HepG2 (cell line): ENCODE measurements around the gene ISLR2. TPM values are rescaled to one million over a fixed set of nuclear protein-coding genes. Genes with fewer than 3 reads are reported as not detected.

Experiments used
- ATAC-seq: fragments of 200-7000 bp; cut with Tn5 transposase; 3 replicates; pipeline ENCODE4 v1.9.1; 2020; ENCODE audit warnings: mild to moderate bottlenecking, moderate library complexity
- BruUV-seq: library from RNA; stranded (reverse); fragments of 400-500 nt; replicated peaks from 2 replicates; lab custom pipeline; 2021; lab: Mats Ljungman, UMichigan
- CTCF ChIA-PET: fragments of 300-600 bp; formaldehyde crosslinking; extraction: SDS; loops from one replicate; lab custom pipeline; 2021; ENCODE audit warnings: low total read pairs, inconsistent platforms, low intra/inter-chr PET ratio; lab: Yijun Ruan, JAX
- POLR2A ChIA-PET: fragments of 350-600 bp; sonication (Branson Sonifier 250); formaldehyde crosslinking; loops from one replicate; lab custom pipeline; 2020; ENCODE audit warnings: antibody characterized with exemption, inconsistent platforms; lab: Yijun Ruan, JAX
- DNase-seq: peaks from one replicate; pipeline ENCODE4 v3.0.0-alpha.2; 2015; ENCODE audit warnings: low spot score
- FAIRE-seq: peaks from 3 replicates; lab custom pipeline; 2011; peaks lifted over from hg19 to GRCh38; lab: Jason Lieb, UNC
- H2AFZ ChIP-seq: one replicate; pipeline ENCODE4 v1.6.1; 2011; ENCODE audit warnings: low read length, inconsistent platforms
- H3K27ac ChIP-seq: fragments of 300-600 bp; 3 replicates; pipeline ENCODE4 v1.8.0; 2011; ENCODE audit warnings: mixed run types, mild to moderate bottlenecking, mixed read lengths, low read length, inconsistent platforms; ENCODE audit not compliant: insufficient read depth; ENCODE audit errors: extremely low read length
- H3K27me3 ChIP-seq, 2 experiments: fragments of 200-600 bp in 1 of 2; 2 replicates in 1 of 2; 3 replicates in 1 of 2; pipeline versions ENCODE4 v1.6.0 to v1.8.0; 2011; ENCODE audit warnings: low read length in 2 of 2, mild to moderate bottlenecking in 2 of 2, moderate library complexity in 2 of 2, inconsistent platforms in 1 of 2; ENCODE audit not compliant: insufficient read depth in 2 of 2, control insufficient read depth in 1 of 2
- H3K36me3 ChIP-seq, 2 experiments: fragments of 200-600 bp in 1 of 2; replicated peaks in 1 of 2; 2 replicates in 1 of 2; 3 replicates in 1 of 2; pipeline versions ENCODE4 v1.5.1 to v1.8.0; 2011; ENCODE audit warnings: low read length in 2 of 2, inconsistent platforms in 1 of 2; ENCODE audit not compliant: insufficient read depth in 2 of 2, control insufficient read depth in 1 of 2
- H3K4me1 ChIP-seq: 2 replicates; pipeline ENCODE4 v1.5.1; 2012; ENCODE audit warnings: low read length, inconsistent platforms; ENCODE audit not compliant: insufficient read depth
- H3K4me2 ChIP-seq: 2 replicates; pipeline ENCODE4 v1.6.0; 2011; ENCODE audit warnings: low read depth, low read length, inconsistent platforms
- H3K4me3 ChIP-seq, 3 experiments: fragments of 200-600 bp in 1 of 3; sonication (generic), shearing (Covaris generic) in 1 of 3; replicated peaks in 1 of 3; 2 replicates each; pipeline ENCODE4 v1.5.1; 2011 to 2016; ENCODE audit warnings: low read length in 3 of 3, inconsistent platforms in 2 of 3, low read depth in 2 of 3, mild to moderate bottlenecking in 2 of 3, control low read depth in 1 of 3, mixed read lengths in 1 of 3; ENCODE audit not compliant: insufficient read depth in 1 of 3
- H3K79me2 ChIP-seq: one replicate; pipeline ENCODE4 v1.6.1; 2011; ENCODE audit warnings: low read length, inconsistent platforms; ENCODE audit not compliant: insufficient read depth
- H3K9ac ChIP-seq: 2 replicates; pipeline ENCODE4 v1.6.0; 2011; ENCODE audit warnings: mild to moderate bottlenecking, low read depth, low read length, inconsistent platforms; ENCODE audit not compliant: insufficient read depth
- H3K9me3 ChIP-seq: 2 replicates; pipeline ENCODE4 v1.5.1; 2012; ENCODE audit warnings: mild to moderate bottlenecking, low read length
- H4K20me1 ChIP-seq: 2 replicates; pipeline ENCODE4 v1.6.0; 2011; ENCODE audit warnings: inconsistent platforms, mild to moderate bottlenecking, low read length, moderate library complexity; ENCODE audit not compliant: insufficient read depth
- ATM ChIP-seq: fragments of 450-650 bp; IDR thresholded peaks from 2 replicates; pipeline ENCODE4 v1.7.1; 2017; ENCODE audit warnings: mild to moderate bottlenecking, borderline replicate concordance
- HDAC2 ChIP-seq: sonication (generic); formaldehyde crosslinking; IDR thresholded peaks from 2 replicates; pipeline ENCODE4 v1.4.0; 2020; ENCODE audit warnings: missing genetic modification reagents
- HDAC6 ChIP-seq: fragments of 200-600 bp; sonication (generic); IDR thresholded peaks from 2 replicates; pipeline ENCODE4 v1.7.0; 2017; ENCODE audit warnings: mild to moderate bottlenecking, antibody characterized with exemption, low read length, low read depth
- KDM2A ChIP-seq: sonication (generic); formaldehyde crosslinking; IDR thresholded peaks from 2 replicates; pipeline ENCODE4 v1.4.0; 2020; ENCODE audit warnings: low read depth, missing genetic modification reagents, borderline replicate concordance
- NFYB ChIP-seq: sonication (generic); formaldehyde crosslinking; IDR thresholded peaks from 2 replicates; pipeline ENCODE4 v1.4.0; 2020; ENCODE audit warnings: missing genetic modification reagents
- NR2F1 ChIP-seq, 2 experiments: fragments of 450-650 bp in 1 of 2; formaldehyde crosslinking in 1 of 2; IDR thresholded peaks; 2 replicates each; pipeline versions ENCODE4 v1.5.0 to v1.6.1; 2016 to 2020; ENCODE audit warnings: mild to moderate bottlenecking in 1 of 2, missing compliant biosample characterization in 1 of 2, missing genetic modification reagents in 1 of 2, moderate library complexity in 1 of 2
- TBX2 ChIP-seq: sonication (generic); formaldehyde crosslinking; IDR thresholded peaks from 2 replicates; pipeline ENCODE4 v1.5.0; 2020; ENCODE audit warnings: missing genetic modification reagents, mild to moderate bottlenecking, borderline replicate concordance
- WGBS: methylation state at CpG from one replicate; pipeline ENCODE4 v1.1.6; 2017; ENCODE audit warnings: low lambda C conversion rate; 5-methylcytosine and 5-hydroxymethylcytosine counted together
- in situ Hi-C: cut with HindIII; loops from 2 replicates; pipeline ENCODE4 v1.10.0; 2017; ENCODE audit warnings: low pct_unique_long_range_greater_than_20kb; ENCODE audit not compliant: extremely low pct_ligation_motif_present
- intact Hi-C: fragments of 100-400 bp; cut with micrococcal nuclease; formaldehyde crosslinking; loops from one replicate; pipeline ENCODE4 v1.10.0; 2022; ENCODE audit not compliant: unreplicated experiment
- polyA plus RNA-seq, 8 experiments: library from polyadenylated mRNA; depleted of rRNA in 3 of 8; stranded (reverse) in 7 of 8; unstranded in 1 of 8; fragments of >200 nt; fragmentation: Illumina TruSeq in 4 of 8; extraction: Trizol in 4 of 8; gene quantifications; 2 replicates each; pipeline versions ENCODE4 v1.2.1 to v1.2.3, GENCODE V29; 2011 to 2016; ENCODE audit warnings: low read depth in 4 of 8, missing spikeins in 1 of 8, mixed read lengths in 1 of 8; ENCODE audit not compliant: insufficient read depth in 1 of 8
- total RNA-seq, 5 experiments: library from RNA; depleted of rRNA; stranded (reverse); fragments of >200 nt; fragmentation: Illumina TruSeq; extraction: Trizol; gene quantifications; 2 replicates each; pipeline ENCODE4 v1.2.3, GENCODE V29; 2016; ENCODE audit warnings: low read depth in 1 of 5
- TF ChIP-seq, protein P1 (sequence below): IDR thresholded peaks from 2 replicates; pipeline ENCODE4 v1.6.1; 2012; ENCODE audit warnings: low read length, improper control_type of control experiment
- TF ChIP-seq, protein P2 (sequence below): sonication (generic); formaldehyde crosslinking; IDR thresholded peaks from 2 replicates; pipeline ENCODE4 v1.5.1; 2020; ENCODE audit warnings: missing genetic modification reagents, mild to moderate bottlenecking, borderline replicate concordance
- TF ChIP-seq, protein P3 (sequence below): sonication (generic); formaldehyde crosslinking; IDR thresholded peaks from 2 replicates; pipeline ENCODE4 v1.5.1; 2020; ENCODE audit warnings: missing genetic modification reagents, mild to moderate bottlenecking, borderline replicate concordance

The ISLR2 gene
- total and polyA plus RNA-seq, 2 of the 13 experiments (the other 11 are each of a cell fraction or from before 2014, with no cell fraction given) = not detected

DNA sequence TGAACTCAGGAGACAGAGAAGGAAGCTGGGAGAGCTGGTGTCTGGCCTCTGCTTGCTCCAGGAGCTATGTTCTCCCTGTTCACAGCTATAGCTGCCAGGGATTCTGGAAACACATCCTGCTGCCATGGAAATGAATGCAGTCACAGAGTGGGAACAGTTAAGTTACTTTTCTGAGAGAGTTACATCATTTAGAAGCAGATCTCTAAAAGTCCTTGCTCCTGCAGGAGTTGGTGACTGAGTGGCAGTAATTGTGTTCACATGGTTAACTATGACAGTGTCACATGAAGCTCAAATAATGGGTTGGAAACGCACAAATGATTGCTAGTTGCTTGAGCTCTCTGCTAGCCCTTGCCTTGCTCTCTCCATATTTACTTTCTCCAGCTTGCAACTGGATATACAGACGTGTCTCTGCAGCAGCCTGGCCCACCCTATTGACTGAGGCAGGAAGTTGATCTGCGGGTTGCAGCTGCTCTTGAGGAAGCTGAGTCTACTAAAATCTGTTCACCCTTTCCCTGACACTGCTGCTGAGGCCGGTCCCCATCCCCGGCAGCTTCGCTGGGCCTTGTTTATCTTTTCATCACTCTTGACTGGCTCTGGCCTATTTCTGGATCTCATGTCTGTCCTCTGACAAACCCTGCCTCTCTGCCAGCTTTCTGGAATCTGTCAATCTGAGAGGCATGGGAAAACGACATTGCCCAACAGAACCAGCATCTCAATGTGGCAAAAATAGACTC lies 26.5 kb downstream of the ISLR2 start:
- no peak for ATAC-seq
- 19% methylated on average over 7 of the region's 7 CpGs for WGBS
- TF ChIP-seq KDM2A (CRISPR knock-in tag) (no peak), HDAC2 (CRISPR knock-in tag) (no peak), HDAC6 (no peak), TBX2 (CRISPR knock-in tag) (no peak), NFYB (CRISPR knock-in tag) (no peak), ATM (no peak), NR2F1 (CRISPR knock-in tag; IDR thresholded peaks at IDR 0.05) (no peak)
- TF ChIP-seq, protein P1, sequence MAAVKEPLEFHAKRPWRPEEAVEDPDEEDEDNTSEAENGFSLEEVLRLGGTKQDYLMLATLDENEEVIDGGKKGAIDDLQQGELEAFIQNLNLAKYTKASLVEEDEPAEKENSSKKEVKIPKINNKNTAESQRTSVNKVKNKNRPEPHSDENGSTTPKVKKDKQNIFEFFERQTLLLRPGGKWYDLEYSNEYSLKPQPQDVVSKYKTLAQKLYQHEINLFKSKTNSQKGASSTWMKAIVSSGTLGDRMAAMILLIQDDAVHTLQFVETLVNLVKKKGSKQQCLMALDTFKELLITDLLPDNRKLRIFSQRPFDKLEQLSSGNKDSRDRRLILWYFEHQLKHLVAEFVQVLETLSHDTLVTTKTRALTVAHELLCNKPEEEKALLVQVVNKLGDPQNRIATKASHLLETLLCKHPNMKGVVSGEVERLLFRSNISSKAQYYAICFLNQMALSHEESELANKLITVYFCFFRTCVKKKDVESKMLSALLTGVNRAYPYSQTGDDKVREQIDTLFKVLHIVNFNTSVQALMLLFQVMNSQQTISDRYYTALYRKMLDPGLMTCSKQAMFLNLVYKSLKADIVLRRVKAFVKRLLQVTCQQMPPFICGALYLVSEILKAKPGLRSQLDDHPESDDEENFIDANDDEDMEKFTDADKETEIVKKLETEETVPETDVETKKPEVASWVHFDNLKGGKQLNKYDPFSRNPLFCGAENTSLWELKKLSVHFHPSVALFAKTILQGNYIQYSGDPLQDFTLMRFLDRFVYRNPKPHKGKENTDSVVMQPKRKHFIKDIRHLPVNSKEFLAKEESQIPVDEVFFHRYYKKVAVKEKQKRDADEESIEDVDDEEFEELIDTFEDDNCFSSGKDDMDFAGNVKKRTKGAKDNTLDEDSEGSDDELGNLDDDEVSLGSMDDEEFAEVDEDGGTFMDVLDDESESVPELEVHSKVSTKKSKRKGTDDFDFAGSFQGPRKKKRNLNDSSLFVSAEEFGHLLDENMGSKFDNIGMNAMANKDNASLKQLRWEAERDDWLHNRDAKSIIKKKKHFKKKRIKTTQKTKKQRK = no peak
- TF ChIP-seq, protein P2, sequence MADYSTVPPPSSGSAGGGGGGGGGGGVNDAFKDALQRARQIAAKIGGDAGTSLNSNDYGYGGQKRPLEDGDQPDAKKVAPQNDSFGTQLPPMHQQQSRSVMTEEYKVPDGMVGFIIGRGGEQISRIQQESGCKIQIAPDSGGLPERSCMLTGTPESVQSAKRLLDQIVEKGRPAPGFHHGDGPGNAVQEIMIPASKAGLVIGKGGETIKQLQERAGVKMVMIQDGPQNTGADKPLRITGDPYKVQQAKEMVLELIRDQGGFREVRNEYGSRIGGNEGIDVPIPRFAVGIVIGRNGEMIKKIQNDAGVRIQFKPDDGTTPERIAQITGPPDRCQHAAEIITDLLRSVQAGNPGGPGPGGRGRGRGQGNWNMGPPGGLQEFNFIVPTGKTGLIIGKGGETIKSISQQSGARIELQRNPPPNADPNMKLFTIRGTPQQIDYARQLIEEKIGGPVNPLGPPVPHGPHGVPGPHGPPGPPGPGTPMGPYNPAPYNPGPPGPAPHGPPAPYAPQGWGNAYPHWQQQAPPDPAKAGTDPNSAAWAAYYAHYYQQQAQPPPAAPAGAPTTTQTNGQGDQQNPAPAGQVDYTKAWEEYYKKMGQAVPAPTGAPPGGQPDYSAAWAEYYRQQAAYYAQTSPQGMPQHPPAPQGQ = no peak
- TF ChIP-seq, protein P3, sequence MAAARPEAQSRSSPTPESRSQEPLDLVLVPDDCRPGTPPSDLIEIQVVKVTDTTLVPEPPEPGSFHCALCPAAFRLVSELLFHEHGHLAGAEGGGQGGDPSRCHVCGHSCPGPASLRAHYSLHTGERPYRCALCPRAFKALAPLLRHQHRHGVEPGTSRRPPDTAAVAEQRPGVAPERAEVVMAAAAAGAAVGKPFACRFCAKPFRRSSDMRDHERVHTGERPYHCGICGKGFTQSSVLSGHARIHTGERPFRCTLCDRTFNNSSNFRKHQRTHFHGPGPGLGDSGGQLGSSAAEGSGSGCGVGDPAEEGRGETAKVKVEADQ = no peak

More for the DNA sequence above, 26.5 kb downstream of the ISLR2 start:
- H3K4me2 ChIP-seq = no peak overlapping the region
- in situ Hi-C loops (no loop called here), intact Hi-C loops (no loop called here)
- no peak overlapping the region for H3K4me3 ChIP-seq
- no peaks in the 10 kb centered on the region for H3K9me3 ChIP-seq
- no peak for DNase-seq
- no peaks in the 10 kb centered on the region for H3K36me3 ChIP-seq
- no peaks in the 10 kb centered on the region for H4K20me1 ChIP-seq
- H3K27ac ChIP-seq = no peak overlapping the region
- FAIRE-seq = no peak
- H3K9ac ChIP-seq = no peak overlapping the region
- no peaks in the 10 kb centered on the region for H3K4me1 ChIP-seq
- H3K27me3 ChIP-seq = peaks cover 1 to 5% of the 10 kb centered on the region in 2 experiments; a peak in 2 of 5 replicates
- ChIA-PET POLR2A (no interaction called here), CTCF (no interaction called here)
- no TSS peak for BruUV-seq
- no peaks in the 10 kb centered on the region for H3K79me2 ChIP-seq
- H2AFZ ChIP-seq = no peak overlapping the region
